Measurements from ENCODE around the gene C6orf47.
"Not testable (repeated sequence)": the region's sequence is repeated elsewhere in the genome, so short reads cannot be mapped to it uniquely, and the experiment has no call there.

The C6orf47 gene, protein sequence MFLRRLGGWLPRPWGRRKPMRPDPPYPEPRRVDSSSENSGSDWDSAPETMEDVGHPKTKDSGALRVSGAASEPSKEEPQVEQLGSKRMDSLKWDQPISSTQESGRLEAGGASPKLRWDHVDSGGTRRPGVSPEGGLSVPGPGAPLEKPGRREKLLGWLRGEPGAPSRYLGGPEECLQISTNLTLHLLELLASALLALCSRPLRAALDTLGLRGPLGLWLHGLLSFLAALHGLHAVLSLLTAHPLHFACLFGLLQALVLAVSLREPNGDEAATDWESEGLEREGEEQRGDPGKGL

DNA sequence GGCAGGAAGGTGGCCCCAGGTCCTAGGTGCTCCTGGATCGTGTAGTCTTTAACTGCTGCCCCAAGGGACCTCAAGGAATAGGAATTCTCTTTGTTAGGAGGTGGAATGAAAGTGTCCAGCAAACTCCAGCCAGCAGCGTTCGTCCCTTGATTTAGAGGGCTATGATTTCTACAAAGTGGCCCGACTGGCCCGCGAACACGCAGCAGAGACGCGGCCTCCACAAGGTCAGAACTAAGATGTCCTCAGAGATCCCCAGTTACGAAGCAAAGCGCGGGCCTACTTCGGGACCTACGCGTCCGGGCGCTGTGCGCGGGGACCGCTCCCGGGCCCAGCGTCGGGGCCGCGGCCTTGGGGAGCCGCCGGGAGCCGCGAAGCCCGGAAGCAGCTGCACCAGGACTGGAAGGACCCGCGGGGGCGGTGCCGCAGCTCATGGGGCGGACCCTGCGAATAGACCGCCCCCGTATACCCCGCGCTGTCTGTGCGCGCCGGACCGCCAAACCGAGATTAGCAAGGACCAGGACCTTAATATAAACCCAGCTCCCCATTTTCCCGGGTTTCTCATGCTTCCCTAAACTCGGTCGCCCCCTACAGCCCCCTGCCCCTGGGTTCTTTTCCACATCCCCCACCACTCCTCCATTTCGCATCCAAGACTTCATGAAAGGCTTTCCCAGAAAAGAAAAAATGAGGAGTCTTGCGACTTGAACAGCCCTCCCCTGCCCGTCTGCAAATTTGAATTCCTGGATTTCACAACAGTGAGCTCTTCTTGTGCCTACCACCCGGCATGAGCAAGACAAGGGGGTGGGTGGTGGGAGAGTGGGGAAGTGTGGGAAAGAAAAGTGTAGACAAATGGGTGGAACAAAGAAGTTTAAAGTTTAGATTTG is at the start of gene C6orf47:
Gene C6orf47 (minus strand): TSS at position 398 of the 881 bp plus-strand sequence. CDS start 831 bp downstream, outside the sequence.
- peak; percentile 80 for DNase-seq
- Histone ChIP-seq H3K4me3 (ENCODE audit: low read length) (peak within 1 kb of the TSS; percentile 87), H3F3A (ENCODE audit: insufficient read depth, low read length) (peaks cover 19% of the 10 kb centered on the region), H3K36me3 (replicated peaks; ENCODE audit: insufficient read depth, low read length) (no peaks in the 10 kb centered on the region), H3K27ac (ENCODE audit: low read length) (peak within 1 kb of the TSS; percentile 54; the same call in 1 of the 2 replicates), H3K4me1 (ENCODE audit: low read length) (peaks cover 36% of the 10 kb centered on the region), H3K9me3 (replicated peaks; ENCODE audit: insufficient read depth, low read length) (no peaks in the 10 kb centered on the region), H3K9me2 (replicated peaks; ENCODE audit: insufficient read depth, low read length) (no peaks in the 10 kb centered on the region), H3K9ac (ENCODE audit: low read length) (peak within 1 kb of the TSS; percentile 78), H4K20me1 (ENCODE audit: insufficient read depth, low read length) (no peaks in the 10 kb centered on the region), H3K4me2 (ENCODE audit: low read depth, low read length) (peak within 1 kb of the TSS; percentile 94), H3K79me2 (ENCODE audit: low read length) (peaks cover 58% of the 10 kb centered on the region), H2AFZ (ENCODE audit: low read length) (peak within 1 kb of the TSS; percentile 18), H3K27me3 (replicated peaks; ENCODE audit: insufficient read depth, low read length) (no peaks in the 10 kb centered on the region)
- TF ChIP-seq EZH2 (optimal IDR thresholded peaks at IDR 0.05; ENCODE audit: low read depth, low read length) (no peak), EZH2phosphoT487 (IDR thresholded peaks at IDR 0.05; ENCODE audit: low read length) (no peak)
- TF ChIP-seq, protein P1, sequence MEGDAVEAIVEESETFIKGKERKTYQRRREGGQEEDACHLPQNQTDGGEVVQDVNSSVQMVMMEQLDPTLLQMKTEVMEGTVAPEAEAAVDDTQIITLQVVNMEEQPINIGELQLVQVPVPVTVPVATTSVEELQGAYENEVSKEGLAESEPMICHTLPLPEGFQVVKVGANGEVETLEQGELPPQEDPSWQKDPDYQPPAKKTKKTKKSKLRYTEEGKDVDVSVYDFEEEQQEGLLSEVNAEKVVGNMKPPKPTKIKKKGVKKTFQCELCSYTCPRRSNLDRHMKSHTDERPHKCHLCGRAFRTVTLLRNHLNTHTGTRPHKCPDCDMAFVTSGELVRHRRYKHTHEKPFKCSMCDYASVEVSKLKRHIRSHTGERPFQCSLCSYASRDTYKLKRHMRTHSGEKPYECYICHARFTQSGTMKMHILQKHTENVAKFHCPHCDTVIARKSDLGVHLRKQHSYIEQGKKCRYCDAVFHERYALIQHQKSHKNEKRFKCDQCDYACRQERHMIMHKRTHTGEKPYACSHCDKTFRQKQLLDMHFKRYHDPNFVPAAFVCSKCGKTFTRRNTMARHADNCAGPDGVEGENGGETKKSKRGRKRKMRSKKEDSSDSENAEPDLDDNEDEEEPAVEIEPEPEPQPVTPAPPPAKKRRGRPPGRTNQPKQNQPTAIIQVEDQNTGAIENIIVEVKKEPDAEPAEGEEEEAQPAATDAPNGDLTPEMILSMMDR (IDR thresholded peaks at IDR 0.05; ENCODE audit: low read length): no peak

DNA sequence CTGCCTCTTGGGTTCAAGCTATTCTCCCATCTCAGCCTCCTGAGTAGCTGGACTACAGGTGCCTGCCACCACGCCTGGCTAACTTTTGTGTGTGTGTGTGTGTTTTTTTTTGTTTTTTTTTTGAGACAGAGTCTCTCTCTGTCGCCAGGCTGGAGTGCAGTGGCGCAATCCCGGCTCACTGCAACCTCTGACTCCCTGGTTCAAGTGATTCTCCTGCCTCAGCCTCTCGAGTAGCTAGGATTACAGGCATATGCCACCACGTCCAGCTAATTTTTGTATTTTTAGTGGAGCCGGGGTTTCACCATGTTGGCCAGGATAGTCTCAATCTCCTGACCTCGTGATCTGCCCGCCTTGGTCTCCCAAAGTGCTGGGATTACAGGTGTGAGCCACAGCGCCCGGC is 48.6 kb upstream of the C6orf47 start:
- DNase-seq; H3K79me2 ChIP-seq (ENCODE audit: low read length); H3K36me3 ChIP-seq (replicated peaks; ENCODE audit: insufficient read depth, low read length); H4K20me1 ChIP-seq (ENCODE audit: insufficient read depth, low read length); H3K9ac ChIP-seq (ENCODE audit: low read length); H2AFZ ChIP-seq (ENCODE audit: low read length); H3K27me3 ChIP-seq (replicated peaks; ENCODE audit: insufficient read depth, low read length); H3K4me2 ChIP-seq (ENCODE audit: low read depth, low read length); H3K4me3 ChIP-seq (ENCODE audit: low read length); H3K9me3 ChIP-seq (replicated peaks; ENCODE audit: insufficient read depth, low read length); H3F3A ChIP-seq (ENCODE audit: insufficient read depth, low read length); H3K4me1 ChIP-seq (ENCODE audit: low read length); H3K27ac ChIP-seq (ENCODE audit: low read length); H3K9me2 ChIP-seq (replicated peaks; ENCODE audit: insufficient read depth, low read length): not testable (repeated sequence)

DNA sequence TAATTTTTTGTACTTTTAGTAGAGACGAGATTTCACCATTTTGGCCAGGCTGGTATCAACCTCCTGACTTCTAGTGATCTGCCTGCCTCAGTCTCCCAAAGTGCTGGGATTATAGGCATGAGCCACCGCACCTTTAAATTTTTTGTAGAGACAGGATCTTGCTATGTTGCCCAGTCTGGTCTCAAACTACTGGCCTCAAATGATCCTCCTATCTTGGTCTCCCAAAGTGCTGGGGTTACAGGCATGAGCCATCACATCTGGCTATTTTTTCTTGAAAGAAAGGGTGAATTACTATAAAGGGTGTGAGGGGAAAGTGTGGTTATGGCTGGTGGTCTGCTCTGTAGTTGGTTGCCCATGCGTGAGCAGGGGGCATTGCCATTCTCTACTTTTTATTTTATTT is 47.6 kb upstream of the C6orf47 start:
- no peaks in the 10 kb centered on the region for H4K20me1 ChIP-seq (ENCODE audit: insufficient read depth, low read length)
- no peak overlapping the region for H3K4me2 ChIP-seq (ENCODE audit: low read depth, low read length)
- H3F3A ChIP-seq (ENCODE audit: insufficient read depth, low read length): no peaks in the 10 kb centered on the region
- H3K27me3 ChIP-seq (replicated peaks; ENCODE audit: insufficient read depth, low read length): no peaks in the 10 kb centered on the region; the same call in 1 of the 2 replicates
- no peaks in the 10 kb centered on the region for H3K9me3 ChIP-seq (replicated peaks; ENCODE audit: insufficient read depth, low read length)
- H3K4me1 ChIP-seq (ENCODE audit: low read length): 0 out of 2 replicates have a peak, but pooled peaks cover 5% of the 10 kb centered on the region
- H3K9ac ChIP-seq (ENCODE audit: low read length): no peak overlapping the region
- no peaks in the 10 kb centered on the region for H3K9me2 ChIP-seq (replicated peaks; ENCODE audit: insufficient read depth, low read length)
- H2AFZ ChIP-seq (ENCODE audit: low read length): no peak overlapping the region
- H3K4me3 ChIP-seq (ENCODE audit: low read length): no peak overlapping the region
- no peaks in the 10 kb centered on the region for H3K36me3 ChIP-seq (replicated peaks; ENCODE audit: insufficient read depth, low read length)
- H3K27ac ChIP-seq (ENCODE audit: low read length): no peak overlapping the region
- DNase-seq: no peak
- TF ChIP-seq EZH2 (optimal IDR thresholded peaks at IDR 0.05; ENCODE audit: low read depth, low read length): no peak
- TF ChIP-seq, protein P1 (IDR thresholded peaks at IDR 0.05; ENCODE audit: low read length): no peak
- no peak for TF ChIP-seq EZH2phosphoT487 (IDR thresholded peaks at IDR 0.05; ENCODE audit: low read length)
- no peaks in the 10 kb centered on the region for H3K79me2 ChIP-seq (ENCODE audit: low read length)

Data from MM.1S (cell line).